ENCODE measurements around the gene CARD14.
"Not testable (repeated sequence)": the region's sequence is repeated elsewhere in the genome, so short reads cannot be mapped to it uniquely, and the experiment has no call there.

CARD14 gene

DNA sequence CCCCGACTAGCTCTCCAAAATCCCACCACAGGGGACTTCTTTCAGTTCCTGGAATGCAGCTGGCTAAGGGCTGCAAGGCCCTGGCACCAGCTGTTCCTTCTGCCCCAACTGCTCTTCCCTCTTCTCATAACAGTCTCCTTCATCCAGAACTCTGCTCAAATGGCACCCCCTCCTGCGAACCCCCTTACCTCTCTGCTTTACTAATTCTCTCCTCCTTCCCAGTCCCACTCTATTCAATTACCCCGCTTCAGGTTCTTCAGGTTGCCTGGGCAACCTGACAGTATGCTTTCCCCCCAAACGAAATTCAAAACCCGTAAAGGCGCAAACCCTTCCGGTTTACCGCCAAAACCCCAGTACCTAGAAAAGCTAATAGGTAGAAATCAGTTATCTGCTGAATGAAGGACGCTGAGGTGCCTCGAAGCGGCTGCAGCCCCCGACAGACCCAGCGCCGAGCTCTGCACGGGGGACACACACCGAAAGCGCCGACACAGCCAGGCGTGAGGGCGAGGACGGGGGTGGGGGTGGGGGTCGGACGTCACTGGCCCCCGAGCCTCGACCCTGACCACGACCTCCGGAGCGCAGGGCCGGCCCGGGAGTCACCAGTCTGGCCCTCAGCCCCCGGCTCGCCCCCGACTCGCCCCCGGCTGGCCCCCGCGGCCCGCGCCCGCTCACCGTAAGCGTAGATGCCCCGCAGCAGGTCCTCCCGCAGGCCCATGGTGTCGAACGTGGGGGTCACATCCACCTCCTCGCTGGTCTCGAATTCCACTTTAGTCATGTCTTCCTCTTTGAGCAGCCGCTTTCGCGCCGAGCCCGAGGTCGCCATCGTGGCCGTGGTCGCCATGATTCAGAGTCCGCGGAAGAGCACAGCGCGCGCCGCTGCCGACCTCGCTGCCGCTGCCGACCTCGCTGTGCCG, 23.5 kb upstream of the CARD14 start:
- peak overlapping the region; percentile 94 for H3K4me3 ChIP-seq (ENCODE audit: low read depth, low read length)
- DNase-seq (ENCODE audit: low read depth) = no peak

DNA sequence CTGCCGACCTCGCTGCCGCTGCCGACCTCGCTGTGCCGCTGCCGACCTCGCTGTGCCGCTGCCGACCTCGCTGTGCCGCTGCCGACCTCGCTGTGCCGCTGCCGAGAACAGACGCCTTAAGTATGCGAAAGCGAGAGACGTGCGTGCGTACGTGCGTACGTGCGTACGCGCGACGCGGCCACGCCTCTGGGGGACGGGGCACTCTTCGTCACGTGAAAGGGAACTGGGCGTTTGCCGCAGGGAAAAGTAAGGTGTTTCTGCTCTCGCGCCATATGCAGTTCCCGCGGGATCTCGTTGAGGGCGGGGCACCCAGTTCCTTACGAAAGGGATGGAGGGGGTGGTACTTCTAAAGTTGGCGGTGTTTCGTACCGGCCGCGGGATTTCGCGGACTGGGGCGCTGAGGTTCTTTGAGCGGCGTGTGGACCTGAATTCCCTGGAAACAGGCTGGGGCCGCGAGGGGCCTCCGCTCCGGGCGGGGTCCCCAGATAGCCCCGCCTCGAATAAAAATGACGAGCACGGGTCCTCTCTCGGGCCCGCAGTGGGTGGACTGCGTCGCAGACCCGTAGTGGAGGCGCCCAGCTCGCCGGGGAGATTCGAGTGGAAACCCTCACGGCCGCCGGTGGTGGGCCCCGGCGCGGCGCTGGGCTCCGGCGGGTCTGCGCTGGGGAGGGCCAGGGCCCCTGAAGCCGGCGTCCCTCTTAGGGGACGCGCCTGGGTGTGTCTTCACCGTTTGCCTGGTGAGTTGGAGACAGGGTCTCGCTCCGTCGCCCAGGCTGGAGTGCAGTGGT, 22.6 kb upstream of the CARD14 start, which contains the start of gene EIF4A3:
EIF4A3 (minus strand) TSS at position 94 of the 788 bp plus-strand sequence. CDS start 167 bp downstream, outside the sequence.
- DNase-seq (ENCODE audit: low read depth) = peak; percentile 98
- peak within 1 kb of the TSS; percentile 94 for H3K4me3 ChIP-seq (ENCODE audit: low read depth, low read length)

DNA sequence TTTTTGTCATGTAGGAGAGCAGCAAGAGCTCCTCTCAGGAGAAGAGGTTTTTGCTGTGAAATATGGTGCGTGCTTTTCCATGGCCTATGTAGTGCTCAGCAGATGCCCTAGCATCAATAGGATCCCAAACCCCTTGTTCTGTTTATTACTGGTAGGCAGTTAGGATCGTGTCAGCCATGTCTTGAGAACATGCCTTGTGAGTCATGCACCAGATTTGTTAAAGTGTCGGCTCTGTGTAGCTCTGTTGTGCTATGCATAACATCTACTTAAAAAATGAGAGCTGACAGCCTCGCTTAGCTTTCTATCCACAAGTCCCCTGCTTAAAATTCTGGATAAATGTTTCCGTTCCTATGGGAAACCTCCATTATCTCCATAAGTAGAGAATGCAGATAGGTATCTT, 18.5 kb upstream of the CARD14 start:
- H3K4me3 ChIP-seq (ENCODE audit: low read depth, low read length) = no peak overlapping the region

DNA sequence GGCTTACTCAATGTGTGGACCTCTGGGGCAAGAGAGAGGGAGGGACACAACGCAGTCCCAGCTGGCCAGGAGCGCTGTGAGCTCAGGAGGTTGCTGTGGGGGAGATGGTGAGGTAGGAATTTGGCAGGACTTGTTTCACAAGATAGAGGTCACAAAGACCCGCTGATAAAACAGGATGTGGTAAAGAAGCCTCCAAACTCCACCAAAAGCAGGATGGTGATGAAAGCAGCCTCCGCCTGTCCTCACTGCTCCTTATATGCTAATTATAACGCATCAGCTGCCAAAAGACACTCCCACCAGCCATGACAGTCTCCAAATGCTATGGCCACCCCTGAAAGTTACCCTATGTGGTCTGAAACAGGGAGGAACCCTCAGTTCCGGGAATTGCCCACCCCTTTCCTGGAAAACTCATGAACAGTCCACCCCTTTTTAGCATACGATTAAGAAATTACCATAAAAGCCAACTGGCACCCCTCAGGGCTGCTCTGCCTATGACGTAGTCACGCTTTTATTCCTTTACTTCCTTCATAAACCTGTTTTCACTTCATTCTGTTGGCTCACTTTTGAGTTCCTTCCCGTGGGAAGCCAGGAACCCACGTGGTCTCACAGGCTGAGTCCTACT, 17.6 kb upstream of the CARD14 start:
- no peak overlapping the region for H3K4me3 ChIP-seq (ENCODE audit: low read depth, low read length)
- peak; percentile 73 for DNase-seq (ENCODE audit: low read depth)

More for the DNA sequence above, 18.5 kb upstream of the CARD14 start:
- DNase-seq (ENCODE audit: low read depth) = peak; percentile 71

DNA sequence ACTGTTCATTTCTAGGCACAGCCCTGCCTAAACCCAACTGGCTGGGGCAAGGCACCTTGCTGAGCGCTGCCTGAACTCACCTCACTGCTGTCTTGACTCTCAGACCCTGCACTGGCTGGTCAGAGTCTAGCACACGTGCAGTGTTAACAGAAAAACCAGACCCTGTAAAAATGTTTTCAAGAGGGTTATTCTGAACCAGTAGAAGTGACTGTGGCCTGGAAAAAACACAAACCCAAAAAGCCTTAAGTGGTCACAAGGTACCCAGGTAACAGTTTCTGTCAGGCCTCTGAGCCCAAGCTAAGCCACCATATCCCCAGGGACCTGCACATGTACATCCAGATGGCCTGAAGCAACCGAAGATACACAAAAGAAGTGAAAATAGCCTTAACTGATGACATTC, 16.8 kb upstream of the CARD14 start:
- DNase-seq (ENCODE audit: low read depth) = no peak
- H3K4me3 ChIP-seq (ENCODE audit: low read depth, low read length) = no peak overlapping the region

DNA sequence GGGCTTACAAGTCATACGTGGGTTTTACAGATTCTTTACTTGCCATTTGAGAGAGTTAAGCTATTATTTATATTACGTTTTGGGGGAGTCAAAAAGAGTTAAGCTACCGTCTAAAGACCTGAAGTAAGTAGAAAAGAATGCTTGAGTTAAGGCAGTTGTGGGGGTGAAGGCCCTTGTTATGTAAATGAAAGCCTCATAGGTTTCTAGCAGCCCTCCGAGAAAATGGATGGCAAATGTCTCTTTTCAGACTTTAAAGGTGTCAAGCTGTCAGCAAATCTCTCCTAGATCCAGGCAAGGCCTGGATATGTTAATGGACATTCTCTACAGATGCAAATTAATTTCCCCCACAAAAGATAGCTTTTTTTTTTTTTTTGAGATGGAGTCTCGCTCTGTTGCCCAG, 15.7 kb upstream of the CARD14 start:
- DNase-seq (ENCODE audit: low read depth) = no peak
- H3K4me3 ChIP-seq (ENCODE audit: low read depth, low read length) = no peak overlapping the region

DNA sequence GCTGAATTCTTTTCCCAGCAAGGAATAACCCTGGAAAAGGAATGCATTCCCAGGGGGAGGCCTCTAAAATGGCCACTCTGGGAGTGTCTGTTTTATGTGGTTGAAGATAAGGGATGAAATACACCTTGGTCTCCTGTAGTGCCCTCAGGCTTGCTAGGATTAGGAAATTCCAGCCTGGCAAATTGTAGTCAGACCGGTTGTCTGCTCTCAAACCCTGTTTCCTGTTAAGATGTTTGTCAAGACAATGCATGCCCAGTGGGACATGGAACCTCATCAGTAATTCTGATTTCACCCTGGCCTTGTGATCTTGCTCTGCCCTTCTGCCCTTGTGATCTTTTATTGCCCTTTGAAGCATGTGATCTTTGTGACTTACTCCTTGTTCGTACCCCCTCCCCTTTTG, 14.2 kb upstream of the CARD14 start:
- not testable (repeated sequence) for H3K4me3 ChIP-seq (ENCODE audit: low read depth, low read length); DNase-seq (ENCODE audit: low read depth)

DNA sequence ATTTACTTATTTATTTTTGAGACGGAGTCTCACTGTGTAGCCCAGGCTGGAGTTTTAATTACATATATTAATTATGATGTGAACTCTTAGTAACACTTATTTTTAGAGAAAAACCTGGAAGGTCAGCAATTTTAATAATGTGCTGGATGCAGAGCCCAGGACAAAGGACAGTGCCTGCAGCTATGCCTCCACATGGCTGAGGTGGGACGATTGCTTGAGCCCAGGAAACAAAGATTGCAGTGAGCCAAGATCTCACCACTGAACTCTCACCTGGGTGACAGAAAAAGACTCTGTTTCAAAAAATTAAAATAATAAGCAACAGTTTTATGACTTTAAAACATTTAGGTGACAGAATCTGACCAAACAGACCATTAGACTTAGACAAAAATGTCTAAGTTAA, 11.0 kb upstream of the CARD14 start:
- DNase-seq (ENCODE audit: low read depth) = no peak
- H3K4me3 ChIP-seq (ENCODE audit: low read depth, low read length) = no peak overlapping the region

DNA sequence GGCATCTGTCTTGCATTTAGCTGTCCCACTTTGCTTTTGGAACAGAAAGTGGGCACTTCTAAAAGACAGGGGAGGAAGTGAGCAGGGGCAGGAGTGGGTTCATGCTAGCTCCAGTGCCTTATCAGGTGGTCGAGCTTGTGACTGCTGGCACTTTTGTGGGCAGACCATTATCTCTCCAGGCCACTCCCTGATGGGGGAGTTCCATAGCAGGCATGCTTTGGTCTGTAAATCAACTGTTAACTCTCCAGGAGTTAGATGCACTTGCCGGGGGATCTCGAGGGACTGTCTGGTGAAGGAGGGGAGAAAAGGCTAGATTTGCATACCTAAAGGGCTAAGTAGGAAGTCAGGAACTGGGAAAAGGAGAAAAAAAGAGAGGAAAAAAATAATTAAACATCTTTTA, 9.3 kb upstream of the CARD14 start:
- DNase-seq (ENCODE audit: low read depth) = no peak
- no peak overlapping the region for H3K4me3 ChIP-seq (ENCODE audit: low read depth, low read length)

DNA sequence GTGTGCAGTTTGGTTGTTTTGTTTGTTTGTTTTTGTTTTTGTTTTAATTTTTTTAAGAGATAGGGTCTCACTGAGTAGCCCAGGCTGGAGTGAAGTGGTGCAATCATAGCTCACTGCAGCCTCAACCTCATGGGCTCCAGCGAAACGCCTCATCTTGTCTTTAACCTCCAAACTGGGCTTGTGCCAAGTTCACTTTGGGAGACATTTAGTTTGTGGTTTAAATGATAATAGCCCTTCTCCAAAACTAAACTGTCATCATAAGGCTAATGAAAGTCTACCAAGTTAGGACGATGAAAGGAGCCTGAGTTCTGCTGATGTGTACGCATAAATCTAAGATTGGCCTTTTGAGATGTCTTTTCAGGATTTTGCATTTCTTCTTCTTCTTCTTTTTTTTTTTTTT, 6.5 kb upstream of the CARD14 start:
- DNase-seq (ENCODE audit: low read depth) = no peak

DNA sequence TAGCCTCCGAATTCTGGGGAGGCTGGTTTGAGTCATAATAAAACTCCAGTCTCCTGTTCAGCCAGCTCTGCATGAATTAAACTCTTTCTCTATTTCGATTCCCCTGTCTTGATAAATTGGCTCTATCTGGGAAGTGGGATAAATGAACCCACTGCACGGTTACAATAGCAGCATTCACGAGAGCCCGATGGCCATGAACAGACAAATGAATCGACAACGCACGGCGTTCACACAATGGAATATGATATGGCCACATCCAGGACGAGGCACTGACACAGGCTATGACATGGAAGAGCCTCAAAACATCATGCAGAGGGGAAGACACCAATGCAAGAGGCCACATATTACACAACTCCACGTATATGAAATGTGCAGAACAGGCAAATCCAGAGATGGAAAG, 5.6 kb upstream of the CARD14 start:
- no peak for DNase-seq (ENCODE audit: low read depth)

More for the DNA sequence above, 6.5 kb upstream of the CARD14 start:
- no peak overlapping the region for H3K4me3 ChIP-seq (ENCODE audit: low read depth, low read length)

DNA sequence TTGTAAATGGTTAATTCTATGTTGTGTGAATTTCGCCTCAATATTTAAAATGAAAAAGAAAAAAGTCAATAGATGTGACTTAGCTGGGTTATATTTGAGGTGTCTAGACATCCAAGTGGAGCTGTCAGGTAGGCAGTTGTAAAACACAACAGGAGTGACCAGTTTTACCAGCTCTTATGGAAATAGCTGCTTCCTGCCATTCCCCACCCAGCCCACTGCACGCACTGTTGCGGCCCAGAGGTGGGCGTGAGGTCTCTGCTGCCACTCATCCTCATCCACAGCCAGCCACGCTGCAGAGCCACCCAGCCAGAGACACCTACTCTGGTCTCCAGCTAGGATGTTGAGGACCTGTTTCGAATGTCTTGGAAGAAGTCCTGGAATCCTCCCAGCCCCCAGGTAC, 3.4 kb upstream of the CARD14 start:
- DNase-seq (ENCODE audit: low read depth) = no peak
- H3K4me3 ChIP-seq (ENCODE audit: low read depth, low read length) = no peak overlapping the region

More for the DNA sequence above, 5.6 kb upstream of the CARD14 start:
- H3K4me3 ChIP-seq (ENCODE audit: low read depth, low read length) = no peak overlapping the region

DNA sequence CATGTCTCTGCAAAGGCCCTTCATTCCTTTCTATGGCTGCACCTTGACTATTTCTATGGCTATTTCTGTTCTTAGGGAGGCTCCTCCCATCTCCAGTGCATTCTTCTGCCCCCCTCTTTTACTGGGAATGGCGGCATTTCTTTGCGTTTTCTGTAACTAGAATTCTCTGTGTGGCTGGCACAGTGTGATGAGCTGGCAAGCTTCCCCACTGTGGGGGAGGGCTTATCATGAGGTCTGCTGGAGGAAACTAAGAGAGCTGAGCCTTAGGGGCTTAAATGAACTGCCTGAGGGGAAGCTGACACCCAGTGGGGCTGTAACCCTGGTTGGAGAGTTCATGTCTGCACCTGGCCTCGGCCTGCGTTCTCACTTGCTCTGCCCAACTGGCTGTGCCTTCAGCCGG, 1.5 kb upstream of the CARD14 start:
- no peak for DNase-seq (ENCODE audit: low read depth)
- H3K4me3 ChIP-seq (ENCODE audit: low read depth, low read length) = no peak overlapping the region

DNA sequence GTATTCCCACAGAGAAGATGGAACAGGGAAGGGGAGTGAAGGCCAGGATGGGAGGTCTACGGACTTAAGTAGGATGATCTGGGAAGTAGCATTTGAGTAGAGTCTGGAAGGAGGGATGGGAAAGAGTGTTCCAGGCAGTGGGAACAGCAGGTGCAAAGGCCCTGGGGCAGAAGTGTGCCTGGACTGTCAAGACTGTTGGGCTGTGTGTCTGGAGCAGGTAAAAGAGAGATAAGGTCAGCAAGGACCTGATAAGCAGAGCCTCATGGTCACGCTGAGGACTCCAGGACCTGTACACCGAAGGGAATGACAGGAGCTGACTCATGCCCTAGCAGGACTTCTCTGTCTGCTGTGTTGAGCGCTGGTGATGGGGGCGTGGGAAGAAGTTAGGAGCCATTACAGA, 723 bp upstream of the CARD14 start:
- no peak for DNase-seq (ENCODE audit: low read depth)
- no peak overlapping the region for H3K4me3 ChIP-seq (ENCODE audit: low read depth, low read length)

DNA sequence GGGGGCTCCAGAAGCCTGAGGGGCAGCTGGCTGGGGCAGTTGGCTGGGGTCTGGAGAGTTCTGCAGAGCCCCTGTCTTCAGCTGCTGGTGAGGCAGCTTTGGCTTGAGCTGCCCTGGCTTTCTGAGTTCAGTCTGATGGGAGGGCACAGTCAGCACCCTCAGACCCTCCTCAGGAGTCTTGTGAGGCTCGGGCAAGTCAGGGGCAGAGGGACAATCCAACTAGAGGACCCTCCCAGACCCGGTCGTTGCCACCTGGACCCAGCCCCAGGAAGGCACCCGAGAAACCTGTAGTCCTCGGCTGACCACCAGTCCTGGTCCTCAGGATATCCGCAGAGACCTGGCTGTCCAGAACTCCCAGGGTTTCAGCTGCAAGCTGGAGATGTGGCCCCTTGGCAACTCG, 1.9 kb downstream of the CARD14 start:
- DNase-seq (ENCODE audit: low read depth) = no peak
- H3K4me3 ChIP-seq (ENCODE audit: low read depth, low read length) = no peak overlapping the region

DNA sequence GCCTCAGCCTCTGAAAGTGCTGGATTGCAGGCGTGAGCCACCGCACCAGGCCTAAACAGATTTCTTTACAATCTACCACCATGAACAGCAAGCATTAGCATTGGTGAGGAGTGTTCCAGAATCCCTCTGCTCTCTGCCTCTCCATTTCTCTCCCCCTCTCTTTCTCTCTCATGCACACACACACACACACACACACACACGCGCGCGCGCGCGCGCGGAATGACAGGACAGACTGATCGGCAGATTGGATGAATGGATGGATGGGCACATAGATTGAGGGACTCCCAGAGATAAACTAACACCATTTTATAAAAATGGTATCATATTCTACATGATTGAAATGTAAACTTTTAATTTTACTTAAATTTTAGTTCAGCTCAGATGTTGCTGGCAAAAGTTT, 3.3 kb downstream of the CARD14 start:
- no peak overlapping the region for H3K4me3 ChIP-seq (ENCODE audit: low read depth, low read length)
- no peak for DNase-seq (ENCODE audit: low read depth)

DNA sequence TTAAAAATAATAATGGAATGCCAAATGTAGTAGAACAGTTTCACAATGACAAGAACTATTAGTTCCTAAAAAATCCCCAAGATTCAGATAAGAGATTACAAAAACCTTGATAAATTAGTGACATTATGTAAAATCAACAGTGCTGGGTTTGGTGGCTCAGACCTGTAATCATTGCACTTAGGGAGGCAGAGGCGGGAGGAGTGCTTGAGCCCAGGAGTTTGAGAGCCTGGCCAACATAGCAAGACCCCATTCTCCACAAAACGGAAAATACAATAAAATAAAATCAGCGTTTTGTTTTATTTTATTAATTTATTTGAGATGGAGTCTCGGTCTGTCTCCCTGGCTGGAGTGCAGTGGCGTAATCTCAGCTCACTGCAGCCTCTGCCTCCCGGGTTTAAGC, 4.1 kb downstream of the CARD14 start:
- H3K4me3 ChIP-seq (ENCODE audit: low read depth, low read length) = no peak overlapping the region
- no peak for DNase-seq (ENCODE audit: low read depth)

DNA sequence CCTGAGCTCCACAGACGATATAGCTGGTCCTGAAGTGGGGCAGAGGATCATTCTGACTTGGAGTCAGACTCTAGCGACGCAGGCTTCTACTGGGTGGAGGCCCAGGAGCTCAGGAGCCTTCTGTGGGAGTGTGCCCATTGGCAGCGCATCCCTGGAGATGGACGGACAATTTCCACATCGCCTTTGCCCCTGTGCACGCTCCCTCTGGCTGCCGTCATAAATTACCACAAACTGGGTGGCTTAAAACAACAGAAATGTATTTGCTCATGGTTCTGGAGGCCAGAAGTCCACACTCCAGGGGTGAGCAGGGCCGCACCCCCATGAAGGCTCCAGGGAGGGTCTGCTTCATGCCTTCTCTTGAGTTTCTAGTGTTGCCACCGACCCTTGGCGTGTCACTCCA, 6.9 kb downstream of the CARD14 start:
- no peak for DNase-seq (ENCODE audit: low read depth)
- H3K4me3 ChIP-seq (ENCODE audit: low read depth, low read length) = no peak overlapping the region

DNA sequence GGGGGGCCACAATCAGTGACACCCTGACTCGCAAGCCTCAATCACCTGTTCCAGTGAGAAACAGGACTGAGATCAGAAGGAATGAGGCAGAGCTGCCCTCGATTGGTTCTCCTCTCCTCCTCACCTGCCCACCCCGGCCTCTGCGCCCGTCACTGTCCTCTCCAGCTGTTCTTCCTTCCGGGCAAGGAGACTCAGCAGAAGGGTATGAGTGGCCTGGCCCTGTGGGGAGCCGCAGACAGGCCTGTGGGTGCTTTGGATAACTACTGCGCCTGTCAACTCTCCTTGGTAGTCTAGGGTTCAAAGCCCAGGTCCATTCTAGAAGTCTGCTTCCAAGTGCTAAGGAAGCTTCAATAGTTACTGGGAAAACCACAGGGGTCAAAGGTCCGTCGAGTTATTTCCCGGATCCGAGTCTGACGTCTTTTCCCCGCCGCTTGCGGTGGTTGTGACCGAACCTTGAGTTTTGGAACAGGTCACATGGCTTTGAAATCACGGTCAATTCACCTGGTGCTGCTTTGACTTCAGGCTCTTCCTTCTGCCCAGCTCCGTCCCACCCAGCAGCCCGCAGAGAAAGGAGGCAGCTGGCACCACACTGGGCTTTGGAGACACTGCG, 8.3 kb downstream of the CARD14 start:
- H3K4me3 ChIP-seq (ENCODE audit: low read depth, low read length) = no peak overlapping the region
- DNase-seq (ENCODE audit: low read depth) = no peak

DNA sequence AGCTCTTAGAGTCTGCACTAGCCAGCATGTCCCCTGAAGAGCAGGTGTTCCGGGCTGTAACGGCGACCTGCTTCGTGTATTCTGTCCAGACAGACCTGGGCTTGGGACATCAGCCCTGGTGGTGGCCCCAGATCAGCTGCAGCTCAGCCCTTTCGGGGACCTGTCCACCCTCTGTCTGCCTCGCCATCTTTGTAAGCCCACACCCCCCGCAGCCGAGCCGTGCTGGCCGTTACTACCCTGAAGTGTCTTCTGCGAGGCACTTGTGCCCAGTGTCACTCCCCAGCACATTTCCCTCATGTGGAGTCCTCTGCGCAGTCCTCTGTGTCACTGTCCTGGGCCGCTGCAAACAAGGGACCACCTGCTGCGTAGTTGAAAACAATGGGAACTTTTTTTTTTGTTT, 10.4 kb downstream of the CARD14 start:
- no peak for DNase-seq (ENCODE audit: low read depth)
- no peak overlapping the region for H3K4me3 ChIP-seq (ENCODE audit: low read depth, low read length)

Measured in skeletal muscle cell (primary cell).